ENCODE data around the gene CAPN5. TPM values are rescaled to one million over a fixed set of nuclear protein-coding genes. Genes with fewer than 3 reads are reported as not detected.

The CAPN5 gene
- total and polyA plus RNA-seq, 11 donors, result 1.1 to 4.5 (median 2.1) TPM

DNA sequence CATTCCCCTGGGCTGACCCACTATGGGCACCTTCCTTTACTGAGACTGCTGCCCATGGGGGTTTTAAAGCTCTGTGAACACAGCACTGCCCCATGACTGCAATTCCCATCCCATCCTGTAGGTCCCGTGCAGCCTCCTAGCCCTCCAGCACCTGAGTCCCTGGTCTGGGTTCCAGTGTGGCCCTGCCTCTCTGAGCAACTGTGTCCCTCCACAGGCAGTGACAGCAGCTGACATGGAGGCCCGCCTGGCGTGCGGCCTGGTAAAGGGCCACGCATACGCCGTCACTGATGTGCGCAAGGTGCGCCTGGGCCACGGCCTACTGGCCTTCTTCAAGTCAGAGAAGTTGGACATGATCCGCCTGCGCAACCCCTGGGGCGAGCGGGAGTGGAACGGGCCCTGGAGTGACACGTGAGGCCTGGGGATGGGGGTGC is 48.4 kb downstream of the CAPN5 start:
- ATAC-seq (no peak), DNase-seq (peak in 1 of 5 donors; percentile 49)
- 91 to 98% (median 97%) methylated on average over 16 of the region's 16 CpGs for WGBS, 4 donors
- peaks cover 0 to 15% (median 0%) of the 10 kb centered on the region in 9 donors for H3K36me3 ChIP-seq
- intact Hi-C loops (cut with DNase I), result no loop called here
- H3K4me3 ChIP-seq, result no peak overlapping the region
- no peak overlapping the region for H3K27ac ChIP-seq
- no peaks in the 10 kb centered on the region for H3K9me3 ChIP-seq
- H3K27me3 ChIP-seq, result no peaks in the 10 kb centered on the region
- no peak for TF ChIP-seq POLR2A (IDR thresholded peaks at IDR 0.05)
- TF ChIP-seq, protein P1, sequence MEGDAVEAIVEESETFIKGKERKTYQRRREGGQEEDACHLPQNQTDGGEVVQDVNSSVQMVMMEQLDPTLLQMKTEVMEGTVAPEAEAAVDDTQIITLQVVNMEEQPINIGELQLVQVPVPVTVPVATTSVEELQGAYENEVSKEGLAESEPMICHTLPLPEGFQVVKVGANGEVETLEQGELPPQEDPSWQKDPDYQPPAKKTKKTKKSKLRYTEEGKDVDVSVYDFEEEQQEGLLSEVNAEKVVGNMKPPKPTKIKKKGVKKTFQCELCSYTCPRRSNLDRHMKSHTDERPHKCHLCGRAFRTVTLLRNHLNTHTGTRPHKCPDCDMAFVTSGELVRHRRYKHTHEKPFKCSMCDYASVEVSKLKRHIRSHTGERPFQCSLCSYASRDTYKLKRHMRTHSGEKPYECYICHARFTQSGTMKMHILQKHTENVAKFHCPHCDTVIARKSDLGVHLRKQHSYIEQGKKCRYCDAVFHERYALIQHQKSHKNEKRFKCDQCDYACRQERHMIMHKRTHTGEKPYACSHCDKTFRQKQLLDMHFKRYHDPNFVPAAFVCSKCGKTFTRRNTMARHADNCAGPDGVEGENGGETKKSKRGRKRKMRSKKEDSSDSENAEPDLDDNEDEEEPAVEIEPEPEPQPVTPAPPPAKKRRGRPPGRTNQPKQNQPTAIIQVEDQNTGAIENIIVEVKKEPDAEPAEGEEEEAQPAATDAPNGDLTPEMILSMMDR (IDR thresholded peaks at IDR 0.05), result peak in 1 of 12 donors; percentile 17
- no peaks in the 10 kb centered on the region for H3K4me1 ChIP-seq

DNA sequence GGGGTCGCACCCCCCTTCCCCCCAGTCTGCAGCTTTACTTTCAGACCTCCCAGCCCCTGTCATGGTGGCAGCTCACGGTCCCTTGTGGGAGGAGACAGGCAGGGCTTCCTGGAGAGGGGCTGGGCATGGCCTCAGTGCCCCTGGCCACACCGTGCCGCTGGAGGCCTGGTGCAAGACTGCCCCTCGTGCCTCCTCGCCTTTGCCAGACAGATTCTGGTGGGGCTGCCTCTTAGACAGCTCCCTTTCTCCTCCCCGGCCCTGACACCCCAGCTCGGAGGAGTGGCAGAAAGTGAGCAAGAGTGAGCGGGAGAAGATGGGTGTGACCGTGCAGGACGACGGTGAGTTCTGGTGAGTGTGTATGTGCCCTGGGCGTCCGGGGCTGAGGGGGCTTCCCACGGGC is 49.2 kb downstream of the CAPN5 start:
- Histone ChIP-seq H3K36me3 (peaks cover 0 to 20% (median 0%) of the 10 kb centered on the region in 9 donors), H3K4me3 (no peak overlapping the region), H3K27me3 (no peaks in the 10 kb centered on the region), H3K4me1 (no peaks in the 10 kb centered on the region), H3K27ac (no peak overlapping the region), H3K9me3 (no peaks in the 10 kb centered on the region)
- ATAC-seq (no peak), DNase-seq (peak in 1 of 5 donors; percentile 40)
- TF ChIP-seq, protein P1 (IDR thresholded peaks at IDR 0.05), result no peak
- TF ChIP-seq POLR2A (IDR thresholded peaks at IDR 0.05), result no peak
- intact Hi-C loops (cut with DNase I), result no loop called here
- 89 to 96% (median 94%) methylated on average over 13 to 15 of the region's 15 CpGs for WGBS, 4 donors

DNA sequence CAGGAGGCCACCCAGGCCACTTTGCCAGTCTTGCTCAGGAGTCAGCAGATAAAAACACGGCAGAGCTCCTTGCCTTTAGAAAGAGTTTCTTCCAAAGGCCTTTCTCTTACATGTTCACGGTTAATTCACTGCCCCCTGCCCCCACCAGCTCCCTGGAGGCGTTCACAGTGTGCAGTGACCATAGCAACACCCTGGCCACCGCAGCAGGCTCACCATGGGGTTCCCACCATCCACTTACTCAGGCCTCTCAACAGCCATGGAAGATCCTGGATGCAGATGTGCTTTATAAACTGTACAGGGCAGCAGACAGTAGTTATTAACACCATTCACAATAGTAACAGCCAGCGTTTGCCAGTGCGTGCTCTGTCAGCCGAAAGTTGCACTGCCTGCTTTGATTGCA is 50.7 kb downstream of the CAPN5 start:
- whole genome bisulfite sequencing, 4 donors, result 80 to 86% (median 83%) methylated on average over 4 to 7 of the region's 7 CpGs
- TF ChIP-seq, protein P1 (IDR thresholded peaks at IDR 0.05), result no peak
- no peak for TF ChIP-seq POLR2A (IDR thresholded peaks at IDR 0.05)
- Histone ChIP-seq H3K36me3 (peaks cover 0 to 25% (median 0%) of the 10 kb centered on the region in 9 donors), H3K4me3 (no peak overlapping the region), H3K4me1 (no peaks in the 10 kb centered on the region), H3K27me3 (no peaks in the 10 kb centered on the region), H3K27ac (no peak overlapping the region), H3K9me3 (no peaks in the 10 kb centered on the region)
- intact Hi-C loops (cut with DNase I), result no loop called here
- ATAC-seq (no peak), DNase-seq (peak in 1 of 5 donors; percentile 38)

DNA sequence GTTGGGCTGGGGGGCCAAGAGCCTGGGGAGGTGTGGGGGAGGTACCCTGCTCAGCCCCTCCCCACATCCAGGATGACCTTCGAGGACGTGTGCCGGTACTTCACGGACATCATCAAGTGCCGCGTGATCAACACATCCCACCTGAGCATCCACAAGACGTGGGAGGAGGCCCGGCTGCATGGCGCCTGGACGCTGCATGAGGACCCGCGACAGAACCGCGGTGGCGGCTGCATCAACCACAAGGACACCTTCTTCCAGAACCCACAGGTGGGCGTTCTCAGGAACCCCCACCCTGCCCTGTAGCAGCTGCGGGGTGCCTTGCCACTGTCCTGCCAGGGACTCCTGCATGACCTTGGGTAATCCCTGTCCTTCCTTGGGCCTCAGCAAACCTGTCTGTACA is 51.3 kb downstream of the CAPN5 start:
- Histone ChIP-seq H3K4me3 (no peak overlapping the region), H3K4me1 (no peaks in the 10 kb centered on the region), H3K27me3 (no peaks in the 10 kb centered on the region), H3K27ac (no peak overlapping the region), H3K36me3 (peaks cover 0 to 25% (median 0%) of the 10 kb centered on the region in 9 donors), H3K9me3 (no peaks in the 10 kb centered on the region)
- ATAC-seq, result no peak
- WGBS, 4 donors, result 94 to 97% (median 94%) methylated on average over 14 to 17 of the region's 17 CpGs
- DNase-seq, result peak in 1 of 5 donors; percentile 47
- intact Hi-C loops (cut with DNase I), result no loop called here
- TF ChIP-seq, protein P1 (IDR thresholded peaks at IDR 0.05), result no peak
- TF ChIP-seq POLR2A (IDR thresholded peaks at IDR 0.05), result no peak
